Activated CD4-positive, alpha-beta T cell treated with anti-CD3 and anti-CD28 coated beads, Interleukin-2, amount 10 ng/mL, durations not matched to agents 7 days and 5 days (primary cell): ENCODE measurements around the gene TPM1. TPM values are rescaled to one million over a fixed set of nuclear protein-coding genes. Genes with fewer than 3 reads are reported as not detected.
A peak's percentile ranks its signal among the peaks of the same experiment; 100 is the strongest.

Experiments used
- CTCF ChIA-PET: fragments of 350-600 bp; sonication (Branson Sonifier 250); formaldehyde crosslinking; loops from one replicate; lab custom pipeline; 2021; ENCODE audit warnings: antibody characterized with exemption; lab: Charles Lee
- POLR2A ChIA-PET: fragments of 350-600 bp; sonication (Branson Sonifier 250); formaldehyde crosslinking; loops from one replicate; lab custom pipeline; 2021; ENCODE audit warnings: antibody characterized with exemption; lab: Charles Lee
- DNase-seq: peaks from one replicate; pipeline ENCODE4 v3.0.0-alpha.2; 2020
- H3K27ac Mint-ChIP-seq: one replicate; pipeline ENCODE4 v1.8.0; 2021; ENCODE audit warnings: mild to moderate bottlenecking, moderate library complexity, mixed read lengths
- H3K27me3 Mint-ChIP-seq: one replicate; pipeline ENCODE4 v1.8.0; 2021; ENCODE audit warnings: mixed read lengths
- H3K36me3 Mint-ChIP-seq: one replicate; pipeline ENCODE4 v1.8.0; 2021; ENCODE audit warnings: low read depth, mixed read lengths
- H3K4me1 Mint-ChIP-seq: one replicate; pipeline ENCODE4 v1.8.0; 2021; ENCODE audit warnings: mixed read lengths
- H3K4me3 Mint-ChIP-seq: one replicate; pipeline ENCODE4 v1.8.0; 2021; ENCODE audit warnings: mild to moderate bottlenecking, moderate library complexity, mixed read lengths
- H3K9me3 Mint-ChIP-seq: one replicate; pipeline ENCODE4 v1.8.0; 2021; ENCODE audit warnings: mixed read lengths
- total RNA-seq, 2 experiments: library from RNA; stranded (reverse); gene quantifications; one replicate each; pipeline ENCODE4 v1.2.3, GENCODE V29; 2021

The TPM1 gene
- total RNA-seq, 2 experiments from 2014 or later, result 4.0 to 4.5 TPM

DNA sequence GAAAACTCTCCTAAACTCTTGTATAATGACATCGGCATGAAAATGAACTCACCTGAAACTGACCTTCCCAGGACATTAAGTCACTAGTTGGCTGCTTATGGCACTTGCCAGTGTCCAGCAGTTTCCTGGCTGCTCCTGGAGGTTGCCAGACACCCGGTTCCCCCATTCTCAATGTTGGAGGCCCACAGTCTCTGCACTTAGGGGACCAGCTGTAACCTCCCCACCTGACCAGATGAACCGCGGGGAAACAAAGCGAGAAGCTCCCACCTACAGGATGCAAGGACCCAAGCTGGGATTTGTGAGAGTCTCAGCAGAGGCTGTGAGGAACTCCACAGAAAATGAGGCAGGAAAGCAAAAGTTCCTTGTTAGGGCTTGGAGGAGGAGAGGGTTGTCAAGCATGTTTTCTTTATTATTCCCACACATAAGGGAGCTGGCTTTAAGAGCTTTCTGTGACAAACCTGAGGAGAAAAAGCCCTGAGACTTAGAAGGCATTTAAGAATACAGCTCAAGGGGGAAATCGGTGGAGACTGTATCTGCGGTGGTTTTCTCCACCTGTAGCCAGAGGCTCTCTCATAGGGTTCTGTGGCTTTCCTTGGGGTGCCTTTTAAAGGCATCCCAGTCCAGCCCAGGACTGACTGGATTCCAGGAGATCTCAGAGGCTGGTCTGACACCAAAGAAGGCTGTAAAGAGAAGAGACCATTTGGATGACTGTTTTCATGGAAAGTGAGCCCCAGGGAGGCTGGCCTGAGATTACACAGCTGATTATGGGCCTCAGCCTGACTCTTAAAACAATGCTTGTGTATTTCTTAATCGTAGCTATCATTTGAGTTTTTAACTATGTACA is 4.6 kb downstream of the TPM1 start:
- no peak overlapping the region for H3K27ac Mint-ChIP-seq
- H3K27me3 Mint-ChIP-seq, result peaks cover 64% of the 10 kb centered on the region

DNA sequence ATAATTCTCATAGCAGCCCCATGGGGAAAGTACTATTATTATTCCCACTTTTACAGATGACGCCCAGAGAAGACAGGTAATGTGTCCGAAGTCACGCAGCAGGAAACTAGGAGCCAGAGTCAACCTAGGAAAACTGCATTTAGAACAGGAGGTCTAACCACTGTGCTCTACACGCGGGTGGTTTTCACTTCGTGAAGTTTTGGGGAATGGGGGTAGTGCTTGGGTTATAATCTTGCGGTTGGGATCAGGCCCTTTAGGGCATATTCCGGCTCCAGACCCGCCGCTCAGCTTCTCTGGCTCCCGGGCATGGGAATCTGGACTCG is 5.2 kb downstream of the TPM1 start:
- no peak overlapping the region for H3K27ac Mint-ChIP-seq
- no peaks in the 10 kb centered on the region for H3K9me3 Mint-ChIP-seq
- ChIA-PET CTCF (interaction anchor here (0.6 to 3.0 kb wide), 24 partner anchors 8 to 695 kb away, joined by 3 to 17 read pairs (median 5); partner anchors contain the start of gene USP3), POLR2A (interaction anchor here (1.1 kb wide), 1 partner anchor 10 kb away, joined by 3 read pairs; no protein-coding TSS in a partner anchor)
- H3K4me3 Mint-ChIP-seq, result peak overlapping the region; percentile 86
- peaks cover 60% of the 10 kb centered on the region for H3K27me3 Mint-ChIP-seq
- no peak for DNase-seq
- peaks cover 24% of the 10 kb centered on the region for H3K4me1 Mint-ChIP-seq
- no peaks in the 10 kb centered on the region for H3K36me3 Mint-ChIP-seq

More for the DNA sequence above, 4.6 kb downstream of the TPM1 start:
- H3K36me3 Mint-ChIP-seq, result no peaks in the 10 kb centered on the region
- ChIA-PET POLR2A (interaction anchor here (1.1 kb wide), 1 partner anchor 11 kb away, joined by 3 read pairs; no protein-coding TSS in a partner anchor), CTCF (interaction anchor here (0.6 to 3.0 kb wide), 21 partner anchors 10 to 694 kb away, joined by 3 to 17 read pairs (median 5); partner anchors contain the start of gene USP3)
- H3K9me3 Mint-ChIP-seq, result no peaks in the 10 kb centered on the region
- peak overlapping the region; percentile 86 for H3K4me3 Mint-ChIP-seq
- peaks cover 24% of the 10 kb centered on the region for H3K4me1 Mint-ChIP-seq
- no peak for DNase-seq

- CTCF ChIA-PET, result interaction anchor here (0.6 to 3.0 kb wide), 25 partner anchors 9 to 695 kb away, joined by 3 to 17 read pairs (median 5); partner anchors contain the start of gene USP3
- no peak overlapping the region for H3K27ac Mint-ChIP-seq
- H3K27me3 Mint-ChIP-seq, result peaks cover 56% of the 10 kb centered on the region
These were observed 5.7 kb downstream of the TPM1 start for GRCh38 chr15:63048115-63048775.

DNA sequence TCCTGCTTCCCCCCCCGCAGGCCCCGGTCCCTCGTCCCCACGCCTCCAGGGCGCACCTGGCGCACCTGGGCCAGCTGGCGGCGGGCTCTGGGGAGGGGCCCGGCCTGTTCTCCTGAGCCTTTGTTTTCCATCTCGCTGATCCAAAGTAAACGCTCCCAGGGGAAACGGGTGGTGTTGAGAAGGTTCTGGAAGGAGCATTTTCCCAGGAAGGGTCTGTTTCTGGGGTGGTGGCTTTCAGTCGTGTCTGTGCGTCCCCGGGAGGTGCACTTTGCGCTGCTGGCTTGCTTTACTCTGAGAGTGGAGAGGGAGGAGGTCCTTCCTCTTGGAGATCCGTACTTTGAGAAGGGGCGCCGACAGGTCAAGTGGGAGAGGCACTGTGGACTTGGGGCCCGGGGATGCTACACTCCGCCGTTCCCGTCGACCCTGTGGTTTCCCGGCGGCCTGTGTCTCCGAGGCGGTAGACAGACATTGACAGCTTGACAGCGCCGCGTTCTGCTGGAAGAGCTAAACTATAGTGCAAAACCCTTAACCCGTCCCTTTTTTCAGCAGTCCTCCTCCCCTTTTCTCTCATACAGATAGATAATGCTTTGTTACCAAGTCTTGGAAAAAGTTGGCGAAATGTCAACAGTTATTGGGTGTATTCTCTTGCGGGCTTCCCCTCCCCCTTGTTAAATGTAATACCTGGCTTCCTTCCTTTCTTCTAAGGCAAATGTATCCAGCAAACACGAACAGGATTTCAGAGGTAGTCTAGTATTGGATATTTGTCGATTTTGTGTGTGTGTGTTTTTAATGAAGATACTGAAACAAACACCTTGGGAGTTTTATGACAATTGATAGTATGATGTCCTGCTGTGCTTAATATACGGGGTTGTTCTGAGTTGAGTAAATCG is 6.5 kb downstream of the TPM1 start:
- Mint-ChIP-seq H3K4me1 (peaks cover 20% of the 10 kb centered on the region), H3K9me3 (no peaks in the 10 kb centered on the region), H3K36me3 (no peaks in the 10 kb centered on the region), H3K27me3 (peaks cover 48% of the 10 kb centered on the region), H3K27ac (peak overlapping the region; percentile 76), H3K4me3 (peak overlapping the region; percentile 86)
- DNase-seq, result peak; percentile 35
- ChIA-PET POLR2A (interaction anchor here (0.5 kb wide), 1 partner anchor 230 kb away, joined by 6 read pairs; no protein-coding TSS in a partner anchor), CTCF (interaction anchor here (0.7 to 3.0 kb wide), 12 partner anchors 8 to 71 kb away, joined by 3 to 17 read pairs (median 8); no protein-coding TSS in a partner anchor)

More at GRCh38 chr15:63048115-63048775, 5.7 kb downstream of the TPM1 start:
- Mint-ChIP-seq H3K4me1 (peaks cover 21% of the 10 kb centered on the region), H3K4me3 (peak overlapping the region; percentile 86), H3K36me3 (no peaks in the 10 kb centered on the region), H3K9me3 (no peaks in the 10 kb centered on the region)
- peak; percentile 83 for DNase-seq
- POLR2A ChIA-PET, result interaction anchor here (0.5 to 1.1 kb wide), 2 partner anchors 10 to 231 kb away, joined by 3 to 6 read pairs; no protein-coding TSS in a partner anchor

DNA sequence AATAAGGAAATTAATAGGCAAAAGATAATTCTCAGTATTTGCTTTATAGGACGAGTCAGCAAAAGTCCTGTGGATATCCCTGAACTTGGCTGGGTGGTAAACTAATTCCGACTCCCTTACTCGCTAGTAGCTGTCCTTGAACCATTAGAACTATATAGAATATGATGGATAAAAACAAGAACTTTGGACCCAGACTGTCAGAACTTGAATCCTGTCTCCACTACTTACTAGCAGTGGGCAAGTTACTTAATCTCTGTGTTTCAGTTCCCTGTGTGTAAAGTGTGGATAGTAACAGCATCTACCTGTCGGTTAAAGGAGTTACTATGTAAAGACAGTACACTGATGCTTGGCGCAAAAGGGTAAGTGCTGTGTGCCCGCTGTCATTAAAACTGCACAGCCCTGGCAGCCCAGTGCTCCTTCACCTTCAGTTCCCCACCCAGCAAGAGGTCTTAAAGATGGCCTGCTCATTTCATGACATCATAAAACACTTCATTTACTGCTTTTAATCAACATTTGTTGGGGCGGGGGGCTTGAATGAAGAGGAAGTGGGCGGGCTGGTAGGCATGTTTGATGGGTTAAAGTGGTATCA is 7.3 kb downstream of the TPM1 start:
- ChIA-PET CTCF (interaction anchor here (0.9 kb wide), 1 partner anchor 32 kb away, joined by 3 read pairs; no protein-coding TSS in a partner anchor), POLR2A (no interaction called here)
- H3K4me1 Mint-ChIP-seq, result peaks cover 20% of the 10 kb centered on the region
- H3K4me3 Mint-ChIP-seq, result peak overlapping the region; percentile 86
- H3K27me3 Mint-ChIP-seq, result peaks cover 39% of the 10 kb centered on the region
- DNase-seq, result no peak
- H3K27ac Mint-ChIP-seq, result no peak overlapping the region
- H3K9me3 Mint-ChIP-seq, result no peaks in the 10 kb centered on the region
- no peaks in the 10 kb centered on the region for H3K36me3 Mint-ChIP-seq

GRCh38 chr15:63050731-63051155 is 8.2 kb downstream of the TPM1 start:
- peaks cover 31% of the 10 kb centered on the region for H3K27me3 Mint-ChIP-seq
- H3K9me3 Mint-ChIP-seq, result no peaks in the 10 kb centered on the region
- H3K36me3 Mint-ChIP-seq, result no peaks in the 10 kb centered on the region
- H3K27ac Mint-ChIP-seq, result no peak overlapping the region
- CTCF ChIA-PET, result interaction anchor here (0.9 kb wide), 1 partner anchor 31 kb away, joined by 3 read pairs; no protein-coding TSS in a partner anchor
- DNase-seq, result no peak
- no peak overlapping the region for H3K4me3 Mint-ChIP-seq
- POLR2A ChIA-PET, result no interaction called here
- peaks cover 20% of the 10 kb centered on the region for H3K4me1 Mint-ChIP-seq

DNA sequence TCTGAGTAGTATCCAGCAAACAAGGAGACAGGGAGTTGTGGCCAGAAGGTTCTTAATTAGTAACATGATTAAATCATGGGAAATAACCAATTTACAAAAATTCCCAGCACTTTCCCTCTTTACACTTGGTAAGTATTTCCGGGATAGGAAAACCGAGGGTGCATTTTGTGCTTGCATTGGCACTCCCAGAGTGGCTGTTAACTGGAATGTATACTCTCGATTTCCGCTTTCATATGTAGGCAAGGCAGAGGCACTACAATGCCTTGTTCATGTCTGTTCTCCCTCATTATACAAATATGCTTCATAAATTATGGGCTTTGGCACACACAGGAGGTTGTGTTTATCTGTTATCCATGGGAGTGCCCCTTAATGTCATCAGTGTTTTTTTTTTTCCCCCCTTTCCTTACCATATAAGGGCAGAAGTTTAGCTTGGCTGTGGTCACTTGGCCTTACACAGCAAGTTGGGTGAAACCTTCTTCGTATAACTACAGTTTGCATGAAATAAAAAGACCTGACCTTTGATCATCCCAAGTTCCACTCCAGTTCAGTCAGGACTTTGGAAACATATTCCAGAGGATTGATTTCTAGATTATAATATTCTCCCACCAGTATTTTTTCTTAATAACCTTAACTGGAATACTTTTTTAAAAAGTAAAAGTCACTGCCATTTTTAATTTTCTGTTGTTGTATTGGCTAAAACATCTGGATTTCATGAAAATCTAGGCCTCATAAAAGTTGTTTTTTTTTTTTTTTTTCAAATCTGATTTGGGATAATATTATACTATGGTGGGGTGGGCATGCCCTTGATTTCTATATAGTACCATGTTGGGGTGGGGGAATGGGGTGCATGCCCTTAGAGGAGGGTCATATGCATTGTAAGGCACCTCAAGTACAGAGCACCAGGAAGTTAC is 8.9 kb downstream of the TPM1 start:
- Mint-ChIP-seq H3K27me3 (peaks cover 24% of the 10 kb centered on the region), H3K4me3 (no peak overlapping the region), H3K9me3 (no peaks in the 10 kb centered on the region), H3K4me1 (peaks cover 20% of the 10 kb centered on the region), H3K36me3 (no peaks in the 10 kb centered on the region), H3K27ac (no peak overlapping the region)
- CTCF ChIA-PET, result interaction anchor here (0.9 kb wide), 1 partner anchor 30 kb away, joined by 3 read pairs; no protein-coding TSS in a partner anchor
- POLR2A ChIA-PET, result no interaction called here
- no peak for DNase-seq

DNA sequence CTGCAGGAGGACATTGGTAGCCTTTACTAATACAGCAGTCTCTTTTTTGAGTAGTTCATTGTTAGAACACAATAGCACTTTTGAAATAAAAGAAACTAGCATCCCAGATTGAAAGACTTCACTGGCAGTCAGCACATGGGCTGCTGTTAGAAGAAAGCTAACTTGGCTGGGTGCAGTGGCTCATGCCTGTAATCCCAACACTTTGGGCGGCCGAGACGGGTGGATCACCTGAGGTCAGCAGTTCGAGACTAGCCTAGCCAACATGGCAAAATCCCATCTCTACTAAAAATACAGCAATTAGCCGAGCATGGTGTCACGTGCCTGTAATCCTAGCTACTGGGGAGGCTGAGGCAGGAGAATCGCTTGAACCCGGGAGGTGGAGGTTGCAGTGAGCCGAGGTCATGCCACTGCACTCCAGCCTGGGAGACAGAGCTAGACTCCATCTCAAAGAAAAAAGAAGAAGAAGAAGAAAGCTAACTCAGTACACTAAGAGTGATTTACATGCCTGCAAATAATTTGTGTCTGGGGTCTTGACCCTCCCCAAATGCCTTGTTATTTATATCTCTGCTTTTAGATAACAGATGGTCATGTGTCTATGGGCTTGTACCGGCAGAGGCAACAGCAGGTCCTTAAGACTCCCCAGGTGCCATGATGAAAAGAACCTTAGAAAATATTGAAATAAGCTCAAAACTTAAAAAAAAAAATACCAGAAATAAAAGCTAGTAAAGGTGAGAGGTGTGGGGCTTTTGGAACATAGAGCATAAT is 9.7 kb downstream of the TPM1 start:
- Mint-ChIP-seq H3K27me3 (peaks cover 16% of the 10 kb centered on the region), H3K36me3 (no peaks in the 10 kb centered on the region), H3K4me3 (no peak overlapping the region), H3K9me3 (no peaks in the 10 kb centered on the region), H3K4me1 (peaks cover 20% of the 10 kb centered on the region), H3K27ac (no peak overlapping the region)
- CTCF ChIA-PET, result interaction anchor here (0.9 to 1.0 kb wide), 2 partner anchors 8 to 12 kb away, joined by 3 to 4 read pairs; no protein-coding TSS in a partner anchor
- POLR2A ChIA-PET, result no interaction called here
- DNase-seq, result no peak

DNA sequence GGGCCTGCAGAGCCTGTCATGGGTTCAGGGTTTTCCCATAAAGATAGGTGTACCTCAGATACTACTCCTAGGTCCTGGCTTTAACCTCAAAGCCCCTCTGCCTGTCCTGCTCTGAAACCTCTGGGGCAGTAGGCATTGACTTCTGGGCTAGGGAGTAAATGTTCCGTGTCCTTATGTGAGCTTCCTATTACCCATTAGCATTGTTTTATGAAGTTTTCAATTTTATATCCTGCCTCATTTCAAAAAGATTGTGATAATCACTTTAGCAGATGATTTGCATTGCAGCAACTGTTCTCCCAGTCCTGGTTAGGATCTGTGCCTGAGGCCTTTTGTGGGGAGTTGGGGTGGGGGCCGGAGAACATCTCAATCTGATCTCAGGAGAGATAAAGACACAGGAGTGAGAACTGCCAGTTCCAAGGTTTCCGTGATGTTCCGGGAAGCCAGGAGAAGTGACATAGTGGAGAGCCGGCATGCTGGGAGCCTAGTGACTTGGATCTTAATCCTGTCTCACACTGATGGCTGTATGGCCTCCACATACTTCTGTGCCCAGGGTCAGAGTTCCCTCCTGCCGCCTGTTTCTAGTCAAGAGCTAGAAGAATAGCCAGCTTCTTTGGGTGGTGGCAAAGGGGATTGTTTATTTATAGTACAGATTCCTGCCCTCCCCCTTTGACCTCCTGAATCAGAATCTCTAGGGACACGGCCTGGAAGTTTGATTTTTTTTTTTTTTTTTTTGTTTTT is 10.6 kb downstream of the TPM1 start:
- no peak for DNase-seq
- Mint-ChIP-seq H3K36me3 (no peaks in the 10 kb centered on the region), H3K4me3 (no peak overlapping the region), H3K4me1 (peaks cover 15% of the 10 kb centered on the region), H3K9me3 (no peaks in the 10 kb centered on the region), H3K27ac (no peak overlapping the region), H3K27me3 (peaks cover 9% of the 10 kb centered on the region)
- POLR2A ChIA-PET, result no interaction called here
- CTCF ChIA-PET, result interaction anchor here (0.7 to 1.0 kb wide), 4 partner anchors 9 to 150 kb away, joined by 3 to 4 read pairs (median 3); no protein-coding TSS in a partner anchor

DNA sequence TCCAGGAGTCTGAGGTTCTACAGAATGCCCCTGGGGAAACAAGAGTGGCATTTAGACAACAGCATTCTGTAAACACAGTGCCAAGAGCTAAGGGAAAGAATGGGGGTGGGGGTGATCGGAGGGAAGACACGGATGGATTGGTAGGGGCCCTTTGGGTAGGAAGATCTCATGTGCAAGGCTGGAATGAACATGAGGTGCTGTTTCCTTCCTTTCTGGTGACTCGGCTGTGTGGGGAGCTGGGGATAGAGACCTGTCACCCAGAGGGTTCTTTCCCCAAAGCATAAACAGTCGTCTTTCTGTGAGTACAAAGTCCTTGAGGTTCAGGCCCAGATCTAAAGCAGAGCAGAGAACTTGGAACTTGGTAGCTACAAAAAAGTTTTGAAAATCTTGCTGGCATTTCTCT is 11.7 kb downstream of the TPM1 start:
- no peak overlapping the region for H3K27ac Mint-ChIP-seq
- no peak for DNase-seq
- no peak overlapping the region for H3K4me3 Mint-ChIP-seq
- peaks cover 3% of the 10 kb centered on the region for H3K27me3 Mint-ChIP-seq
- no peaks in the 10 kb centered on the region for H3K9me3 Mint-ChIP-seq
- ChIA-PET CTCF (interaction anchor here (1.1 kb wide), 1 partner anchor 517 kb away, joined by 3 read pairs; no protein-coding TSS in a partner anchor), POLR2A (no interaction called here)
- H3K4me1 Mint-ChIP-seq, result peaks cover 9% of the 10 kb centered on the region
- H3K36me3 Mint-ChIP-seq, result no peaks in the 10 kb centered on the region
